Endothelial cell of umbilical vein (primary cell): ENCODE measurements around the gene TFAP2E. TPM values are rescaled to one million over a fixed set of nuclear protein-coding genes. Genes with fewer than 3 reads are reported as not detected.

Experiments
- BruUV-seq: library from RNA; stranded (reverse); fragments of 400-500 nt; replicated peaks from 2 replicates; lab custom pipeline; 2021; lab: Mats Ljungman, UMichigan
- CTCF ChIA-PET: fragments of 300-600, 350-600 bp; sonication (Branson Sonifier 250); formaldehyde crosslinking; loops from one replicate; lab custom pipeline; 2021; ENCODE audit warnings: antibody characterized with exemption, inconsistent platforms; lab: Charles Lee
- POLR2A ChIA-PET: fragments of 300-600, 350-600 bp; sonication (Branson Sonifier 250); formaldehyde crosslinking; loops from one replicate; lab custom pipeline; 2021; ENCODE audit warnings: antibody characterized with exemption, inconsistent platforms; lab: Charles Lee
- DNase-seq: peaks from one replicate; pipeline ENCODE4 v3.0.0-alpha.2; 2011; ENCODE audit warnings: low read depth, low spot score
- FAIRE-seq: peaks from 2 replicates; lab custom pipeline; 2011; peaks lifted over from hg19 to GRCh38; lab: Jason Lieb, UNC
- H2AFZ ChIP-seq: 2 replicates; pipeline ENCODE4 v1.6.0; 2012; ENCODE audit warnings: low read depth, low read length, control low read depth, inconsistent platforms
- H3K27ac ChIP-seq: 2 replicates; pipeline ENCODE4 v1.5.1; 2011; ENCODE audit warnings: low read depth, mild to moderate bottlenecking, control low read depth, low read length, moderate library complexity; ENCODE audit not compliant: insufficient read depth
- H3K27me3 ChIP-seq, 2 experiments: 2 replicates each; pipeline versions ENCODE4 v1.6.0 to v1.6.1; 2011; ENCODE audit warnings: low read length in 2 of 2, mixed read lengths in 1 of 2; ENCODE audit not compliant: control insufficient read depth in 2 of 2, insufficient read depth in 2 of 2
- H3K36me3 ChIP-seq, 2 experiments: 2 replicates in 1 of 2; 3 replicates in 1 of 2; pipeline ENCODE4 v1.5.1; 2011; ENCODE audit warnings: low read length in 2 of 2, mild to moderate bottlenecking in 1 of 2, moderate library complexity in 1 of 2; ENCODE audit not compliant: control insufficient read depth in 2 of 2, insufficient read depth in 2 of 2; ENCODE audit errors: extremely low read depth in 1 of 2
- H3K4me1 ChIP-seq: 3 replicates; pipeline ENCODE4 v1.5.1; 2011; ENCODE audit warnings: mild to moderate bottlenecking, low read length; ENCODE audit not compliant: control insufficient read depth, insufficient read depth; ENCODE audit errors: extremely low read depth
- H3K4me2 ChIP-seq: 2 replicates; pipeline ENCODE4 v1.6.1; 2011; ENCODE audit warnings: low read length, control low read depth, mixed read lengths; ENCODE audit not compliant: insufficient read depth
- H3K4me3 ChIP-seq, 3 experiments: fragments of 200-600 bp in 1 of 3; sonication (generic), shearing (Covaris generic) in 1 of 3; replicated peaks in 1 of 3; 2 replicates each; pipeline ENCODE4 v1.5.1; 2011 to 2016; ENCODE audit warnings: control low read depth in 3 of 3, low read length in 3 of 3, mild to moderate bottlenecking in 2 of 3, inconsistent platforms in 1 of 3, low read depth in 1 of 3, moderate library complexity in 1 of 3; ENCODE audit not compliant: insufficient read depth in 1 of 3
- H3K79me2 ChIP-seq: 2 replicates; pipeline ENCODE4 v1.6.0; 2012; ENCODE audit warnings: low read length, inconsistent platforms; ENCODE audit not compliant: control insufficient read depth, insufficient read depth
- H3K9ac ChIP-seq: replicated peaks from 2 replicates; pipeline ENCODE3; 2011; ENCODE audit warnings: low read length, control low read depth; ENCODE audit not compliant: insufficient read depth; ENCODE audit errors: extremely low read depth
- H3K9me1 ChIP-seq: replicated peaks from 3 replicates; pipeline ENCODE4 v1.6.0; 2011; ENCODE audit warnings: mild to moderate bottlenecking, low read length; ENCODE audit not compliant: control insufficient read depth, insufficient read depth; ENCODE audit errors: extremely low read depth
- H3K9me3 ChIP-seq: replicated peaks from 2 replicates; pipeline ENCODE4 v1.5.1; 2012; ENCODE audit warnings: low read length, inconsistent platforms; ENCODE audit not compliant: control insufficient read depth, insufficient read depth
- H4K20me1 ChIP-seq: replicated peaks from 2 replicates; pipeline ENCODE3; 2011; ENCODE audit warnings: mild to moderate bottlenecking, low read length; ENCODE audit not compliant: control insufficient read depth, insufficient read depth; ENCODE audit errors: extremely low read depth
- CTCF ChIP-seq, 2 donors: IDR thresholded peaks; 1 replicate in 1 of 2; 2 replicates in 1 of 2; pipeline ENCODE4 v1.5.1; 2011; ENCODE audit warnings: low read length in 2 of 2, mild to moderate bottlenecking in 2 of 2, moderate library complexity in 2 of 2, control low read depth in 1 of 2, inconsistent platforms in 1 of 2, low read depth in 1 of 2; ENCODE audit not compliant: insufficient read depth in 1 of 2; ENCODE audit errors: extremely low read depth in 1 of 2
- EZH2 ChIP-seq: IDR thresholded peaks from 2 replicates; pipeline ENCODE4 v1.6.1; 2012; ENCODE audit warnings: borderline replicate concordance, low read depth, mild to moderate bottlenecking, moderate library complexity, low read length, inconsistent platforms; ENCODE audit not compliant: severe bottlenecking
- FOS ChIP-seq: IDR thresholded peaks from 2 replicates; pipeline ENCODE4 v1.6.1; 2011; ENCODE audit warnings: mild to moderate bottlenecking, low read length, moderate library complexity, borderline replicate concordance; ENCODE audit not compliant: insufficient read depth
- GATA2 ChIP-seq: IDR thresholded peaks from 2 replicates; pipeline ENCODE4 v1.7.0; 2011; ENCODE audit warnings: low read depth, mild to moderate bottlenecking, moderate library complexity, mixed read lengths, low read length; ENCODE audit not compliant: insufficient read length, insufficient read depth
- JUN ChIP-seq: IDR thresholded peaks from 2 replicates; pipeline ENCODE4 v1.6.1; 2011; ENCODE audit warnings: borderline replicate concordance, low read depth; ENCODE audit not compliant: insufficient read length, insufficient read depth
- MAX ChIP-seq: IDR thresholded peaks from 2 replicates; pipeline ENCODE4 v1.6.1; 2011; ENCODE audit not compliant: insufficient read depth, insufficient read length
- MYC ChIP-seq: IDR thresholded peaks from one replicate; pipeline ENCODE4 v1.6.1; 2011; ENCODE audit warnings: mild to moderate bottlenecking, low read depth, low read length
- POLR2A ChIP-seq: IDR thresholded peaks from 2 replicates; pipeline ENCODE4 v1.6.1; 2012; ENCODE audit warnings: low read depth, mild to moderate bottlenecking, control low read depth, low read length
- POLR2AphosphoS5 ChIP-seq: IDR thresholded peaks from 2 replicates; pipeline ENCODE4 v1.6.1; 2012; ENCODE audit warnings: low read depth, mild to moderate bottlenecking, control low read depth, low read length, moderate library complexity; ENCODE audit not compliant: insufficient read depth
- dilution Hi-C: fragments of 300-500 bp; cut with MboI; formaldehyde crosslinking; loops from one replicate; pipeline ENCODE4 v1.15.0; 2019; ENCODE audit warnings: low sequenced_read_pairs; ENCODE audit not compliant: extremely low pct_ligation_motif_present
- intact Hi-C: fragments of 100-400 bp; cut with micrococcal nuclease; formaldehyde crosslinking; loops from one replicate; pipeline ENCODE4 v1.10.0; 2022
- polyA plus RNA-seq, 4 experiments: library from polyadenylated mRNA; depleted of rRNA in 3 of 4; stranded (reverse) in 3 of 4; unstranded in 1 of 4; fragments of >200 nt; gene quantifications; 2 replicates each; pipeline versions ENCODE4 v1.2.1 to v1.2.3, GENCODE V29; 2011 to 2012; ENCODE audit warnings: missing spikeins in 1 of 4
- total RNA-seq: library from RNA; stranded (reverse); gene quantifications from 2 replicates; pipeline ENCODE4 v1.2.3, GENCODE V29; 2021

Gene TFAP2E
- total and polyA plus RNA-seq, 2 donors (not counting 3 experiments of a cell fraction or from before 2014, with no cell fraction given) = 0.06 TPM; not detected in 1

- TF ChIP-seq GATA2 = no peak
- TF ChIP-seq FOS = no peak
- no peak for TF ChIP-seq EZH2
- TF ChIP-seq MAX = no peak
- no peak for TF ChIP-seq MYC
- no peak for TF ChIP-seq JUN
- no peak for TF ChIP-seq POLR2A
- no peak for TF ChIP-seq CTCF (IDR thresholded peaks at IDR 0.05; ENCODE audit: extremely low read depth in 1 of 2, insufficient read depth in 1 of 2, low read depth in 1 of 2, low read length in 2 of 2)
- TF ChIP-seq POLR2AphosphoS5 = no peak
- peaks cover 0 to 4% of the 10 kb centered on the region in 2 experiments for H3K36me3 ChIP-seq
- no peak overlapping the region for H3K9ac ChIP-seq
- H4K20me1 ChIP-seq = no peaks in the 10 kb centered on the region
- FAIRE-seq (no peak), DNase-seq (no peak)
- H2AFZ ChIP-seq = no peak overlapping the region
- H3K4me2 ChIP-seq = no peak overlapping the region
- dilution Hi-C loops = no loop called here
- no peaks in the 10 kb centered on the region for H3K27me3 ChIP-seq
- no peak overlapping the region for H3K27ac ChIP-seq
- POLR2A ChIA-PET = no interaction called here
- CTCF ChIA-PET = interaction anchor here (0.5 to 5.6 kb wide), 58 partner anchors 8 to 712 kb away, joined by 3 to 363 read pairs (median 4); partner anchors contain the start of genes CLSPN and TFAP2E
- no peaks in the 10 kb centered on the region for H3K9me3 ChIP-seq
- intact Hi-C loops = loop anchor here (1.0 to 5.0 kb wide), 2 partner anchors 114 to 713 kb away; no protein-coding TSS in a partner anchor
- no peaks in the 10 kb centered on the region for H3K79me2 ChIP-seq
- no peak overlapping the region for H3K4me3 ChIP-seq
- H3K9me1 ChIP-seq = no peaks in the 10 kb centered on the region
- H3K4me1 ChIP-seq = no peaks in the 10 kb centered on the region
- no TSS peak for BruUV-seq
Measured at GRCh38 chr1:35564884-35565741, 8.0 kb upstream of the TFAP2E start.
